K562 (cell line): ENCODE data around the gene IRGQ. TPM values are rescaled to one million over a fixed set of nuclear protein-coding genes. Genes with fewer than 3 reads are reported as not detected.

Experiments used
- CBX3 ChIP-seq, 2 experiments: IDR thresholded peaks; 1 replicate in 1 of 2; 2 replicates in 1 of 2; pipeline ENCODE4 v1.6.1; 2012; ENCODE audit warnings: inconsistent platforms in 2 of 2, low read length in 2 of 2, borderline replicate concordance in 1 of 2, control low read depth in 1 of 2
- CREB1 ChIP-seq, 2 experiments: sonication (generic) in 1 of 2; formaldehyde crosslinking in 1 of 2; IDR thresholded peaks; 2 replicates each; pipeline versions ENCODE4 v1.6.1 to v1.8.0; 2012 to 2022; ENCODE audit warnings: inconsistent platforms in 1 of 2, mild to moderate bottlenecking in 1 of 2, missing genetic modification reagents in 1 of 2, moderate library complexity in 1 of 2
- FOXK1 ChIP-seq: sonication (generic); formaldehyde crosslinking; IDR thresholded peaks from 2 replicates; pipeline ENCODE4 v1.8.0; 2022; ENCODE audit warnings: missing genetic modification reagents, mild to moderate bottlenecking, borderline replicate concordance
- HMGN3 ChIP-seq: IDR thresholded peaks from 2 replicates; pipeline ENCODE4 v1.6.1; 2011; ENCODE audit warnings: borderline replicate concordance, low read depth, mild to moderate bottlenecking, mixed read lengths, low read length; ENCODE audit not compliant: insufficient read length; ENCODE audit errors: extremely low read depth
- MNT ChIP-seq, 2 experiments: fragments of 450-650 bp; conservative IDR thresholded peaks; 2 replicates each; pipeline ENCODE4 v1.6.1; 2017; ENCODE audit warnings: mild to moderate bottlenecking in 2 of 2, moderate library complexity in 2 of 2
- PHF20 ChIP-seq: fragments of 450-650 bp; IDR thresholded peaks from 2 replicates; pipeline ENCODE4 v1.6.1; 2018; ENCODE audit not compliant: partially characterized antibody
- ZBTB7A ChIP-seq: IDR thresholded peaks from 2 replicates; pipeline ENCODE4 v1.6.1; 2011; ENCODE audit warnings: low read depth, mild to moderate bottlenecking, low read length, moderate library complexity, borderline replicate concordance; ENCODE audit not compliant: control insufficient read depth
- ZKSCAN1 ChIP-seq: fragments of 150-350 bp; IDR thresholded peaks from 2 replicates; pipeline ENCODE4 v1.6.1; 2016; ENCODE audit warnings: low read depth, low read length
- ZZZ3 ChIP-seq: fragments of 450-650 bp; IDR thresholded peaks from 2 replicates; pipeline ENCODE4 v1.6.1; 2016; ENCODE audit warnings: antibody characterized with exemption, mild to moderate bottlenecking, moderate library complexity
- polyA plus RNA-seq, 8 experiments: library from polyadenylated mRNA; depleted of rRNA in 4 of 8; stranded (reverse) in 5 of 8; unstranded in 3 of 8; fragments of >200 nt; fragmentation: Nextera tagmentation in 2 of 8; fragmentation: Illumina TruSeq in 1 of 8; extraction: Ambion mirVana in 2 of 8; extraction: Trizol in 1 of 8; gene quantifications; 2 replicates each; pipeline versions ENCODE4 v1.2.1 to v1.2.3, GENCODE V29; 2011 to 2014; ENCODE audit warnings: inconsistent platforms in 1 of 8, missing spikeins in 1 of 8
- total RNA-seq, 7 experiments: library from RNA; depleted of rRNA in 6 of 7; stranded (reverse); fragments of >200 nt in 6 of 7; fragmentation: Illumina TruSeq in 2 of 7; extraction: Trizol in 2 of 7; gene quantifications; 2 replicates each; pipeline versions ENCODE4 v1.2.1 to v1.2.3, GENCODE V29; 2011 to 2021; ENCODE audit warnings: low replicate concordance in 1 of 7
- TF ChIP-seq, protein P1 (sequence below), 2 experiments: fragments of 450-650 bp in 1 of 2; sonication (generic) in 1 of 2; formaldehyde crosslinking in 1 of 2; IDR thresholded peaks; 2 replicates each; pipeline versions ENCODE4 v1.7.1 to v1.9.0; 2016 to 2022; ENCODE audit warnings: inconsistent platforms in 1 of 2, mild to moderate bottlenecking in 1 of 2, missing genetic modification reagents in 1 of 2
- TF ChIP-seq, protein P2 (sequence below): fragments of 250-450 bp; sonication (Bioruptor Pico); IDR thresholded peaks from 2 replicates; pipeline ENCODE4 v1.9.0; 2021; ENCODE audit warnings: mild to moderate bottlenecking, inconsistent platforms

Gene IRGQ
- total and polyA plus RNA-seq, 9 of the 15 experiments (the other 6 are each of a cell fraction or from before 2014, with no cell fraction given): 3.5 to 19.2 (median 7.9) TPM

- TF ChIP-seq CBX3 (IDR thresholded peaks at IDR 0.05; ENCODE audit: borderline replicate concordance in 1 of 2, low read length in 2 of 2) (peak in 1 of 2 experiments; percentile 79; a peak in 2 of 3 replicates), ZBTB7A (peak; percentile 35; the same call in 1 of the 2 replicates), CREB1 (IDR thresholded peaks at IDR 0.05) (peak; percentile 98), CREB1 (CRISPR knock-in tag; IDR thresholded peaks at IDR 0.05) (peak; percentile 99), MNT (conservative IDR thresholded peaks at IDR 0.05) (peak; percentile 71 to 87), ZZZ3 (peak; percentile 85), HMGN3 (peak; percentile 48), FOXK1 (CRISPR knock-in tag) (peak; percentile 56; the same call in 1 of the 2 replicates), ZKSCAN1 (0 out of 2 replicates have a peak, but pooled peaks have one; percentile 52), PHF20 (peak; percentile 98)
- TF ChIP-seq, protein P1, sequence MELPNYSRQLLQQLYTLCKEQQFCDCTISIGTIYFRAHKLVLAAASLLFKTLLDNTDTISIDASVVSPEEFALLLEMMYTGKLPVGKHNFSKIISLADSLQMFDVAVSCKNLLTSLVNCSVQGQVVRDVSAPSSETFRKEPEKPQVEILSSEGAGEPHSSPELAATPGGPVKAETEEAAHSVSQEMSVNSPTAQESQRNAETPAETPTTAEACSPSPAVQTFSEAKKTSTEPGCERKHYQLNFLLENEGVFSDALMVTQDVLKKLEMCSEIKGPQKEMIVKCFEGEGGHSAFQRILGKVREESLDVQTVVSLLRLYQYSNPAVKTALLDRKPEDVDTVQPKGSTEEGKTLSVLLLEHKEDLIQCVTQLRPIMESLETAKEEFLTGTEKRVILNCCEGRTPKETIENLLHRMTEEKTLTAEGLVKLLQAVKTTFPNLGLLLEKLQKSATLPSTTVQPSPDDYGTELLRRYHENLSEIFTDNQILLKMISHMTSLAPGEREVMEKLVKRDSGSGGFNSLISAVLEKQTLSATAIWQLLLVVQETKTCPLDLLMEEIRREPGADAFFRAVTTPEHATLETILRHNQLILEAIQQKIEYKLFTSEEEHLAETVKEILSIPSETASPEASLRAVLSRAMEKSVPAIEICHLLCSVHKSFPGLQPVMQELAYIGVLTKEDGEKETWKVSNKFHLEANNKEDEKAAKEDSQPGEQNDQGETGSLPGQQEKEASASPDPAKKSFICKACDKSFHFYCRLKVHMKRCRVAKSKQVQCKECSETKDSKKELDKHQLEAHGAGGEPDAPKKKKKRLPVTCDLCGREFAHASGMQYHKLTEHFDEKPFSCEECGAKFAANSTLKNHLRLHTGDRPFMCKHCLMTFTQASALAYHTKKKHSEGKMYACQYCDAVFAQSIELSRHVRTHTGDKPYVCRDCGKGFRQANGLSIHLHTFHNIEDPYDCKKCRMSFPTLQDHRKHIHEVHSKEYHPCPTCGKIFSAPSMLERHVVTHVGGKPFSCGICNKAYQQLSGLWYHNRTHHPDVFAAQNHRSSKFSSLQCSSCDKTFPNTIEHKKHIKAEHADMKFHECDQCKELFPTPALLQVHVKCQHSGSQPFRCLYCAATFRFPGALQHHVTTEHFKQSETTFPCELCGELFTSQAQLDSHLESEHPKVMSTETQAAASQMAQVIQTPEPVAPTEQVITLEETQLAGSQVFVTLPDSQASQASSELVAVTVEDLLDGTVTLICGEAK (IDR thresholded peaks at IDR 0.05): peak; percentile 59
- TF ChIP-seq, protein P1 (CRISPR knock-in tag; IDR thresholded peaks at IDR 0.05): no peak
- TF ChIP-seq, protein P2, sequence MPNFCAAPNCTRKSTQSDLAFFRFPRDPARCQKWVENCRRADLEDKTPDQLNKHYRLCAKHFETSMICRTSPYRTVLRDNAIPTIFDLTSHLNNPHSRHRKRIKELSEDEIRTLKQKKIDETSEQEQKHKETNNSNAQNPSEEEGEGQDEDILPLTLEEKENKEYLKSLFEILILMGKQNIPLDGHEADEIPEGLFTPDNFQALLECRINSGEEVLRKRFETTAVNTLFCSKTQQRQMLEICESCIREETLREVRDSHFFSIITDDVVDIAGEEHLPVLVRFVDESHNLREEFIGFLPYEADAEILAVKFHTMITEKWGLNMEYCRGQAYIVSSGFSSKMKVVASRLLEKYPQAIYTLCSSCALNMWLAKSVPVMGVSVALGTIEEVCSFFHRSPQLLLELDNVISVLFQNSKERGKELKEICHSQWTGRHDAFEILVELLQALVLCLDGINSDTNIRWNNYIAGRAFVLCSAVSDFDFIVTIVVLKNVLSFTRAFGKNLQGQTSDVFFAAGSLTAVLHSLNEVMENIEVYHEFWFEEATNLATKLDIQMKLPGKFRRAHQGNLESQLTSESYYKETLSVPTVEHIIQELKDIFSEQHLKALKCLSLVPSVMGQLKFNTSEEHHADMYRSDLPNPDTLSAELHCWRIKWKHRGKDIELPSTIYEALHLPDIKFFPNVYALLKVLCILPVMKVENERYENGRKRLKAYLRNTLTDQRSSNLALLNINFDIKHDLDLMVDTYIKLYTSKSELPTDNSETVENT (CRISPR knock-in tag): peak; percentile 7; the same call in 1 of the 2 replicates
Measured at GRCh38 chr19:43595999-43596841, at the start of gene IRGQ, which contains the start of gene ZNF576 (continued).
